HG03442 (cell line): Measurements from ENCODE around the gene MIA2.
A peak's percentile ranks its signal among the peaks of the same experiment; 100 is the strongest.
"Not testable (repeated sequence)": the region's sequence is repeated elsewhere in the genome, so short reads cannot be mapped to it uniquely, and the experiment has no call there.

ENCODE experiments used
- ATAC-seq: cut with Tn5 transposase; IDR thresholded peaks from one replicate; pipeline ENCODE4 v1.9.1; 2021; ENCODE audit warnings: mild to moderate bottlenecking, moderate library complexity; ENCODE audit not compliant: unreplicated experiment

MIA2 gene

DNA sequence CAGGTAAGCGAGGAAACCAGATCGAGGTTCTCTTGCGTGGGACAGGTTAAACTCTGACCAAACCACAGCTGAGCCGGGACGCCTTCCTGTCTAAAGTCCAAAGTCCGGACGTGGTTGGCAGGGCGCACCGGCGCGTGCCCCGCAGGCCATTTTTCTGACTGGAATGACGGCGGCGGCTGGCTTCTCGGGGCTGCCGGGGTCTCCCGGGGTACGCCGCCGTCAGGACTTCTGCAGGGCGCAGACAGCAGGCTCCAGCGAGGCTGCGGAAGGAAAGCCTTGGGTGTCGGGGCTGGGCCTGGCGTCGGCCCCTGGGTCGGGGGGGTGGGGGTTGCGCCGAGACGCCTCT is 32.8 kb downstream of the MIA2 start:
- ATAC-seq = peak; percentile 25

DNA sequence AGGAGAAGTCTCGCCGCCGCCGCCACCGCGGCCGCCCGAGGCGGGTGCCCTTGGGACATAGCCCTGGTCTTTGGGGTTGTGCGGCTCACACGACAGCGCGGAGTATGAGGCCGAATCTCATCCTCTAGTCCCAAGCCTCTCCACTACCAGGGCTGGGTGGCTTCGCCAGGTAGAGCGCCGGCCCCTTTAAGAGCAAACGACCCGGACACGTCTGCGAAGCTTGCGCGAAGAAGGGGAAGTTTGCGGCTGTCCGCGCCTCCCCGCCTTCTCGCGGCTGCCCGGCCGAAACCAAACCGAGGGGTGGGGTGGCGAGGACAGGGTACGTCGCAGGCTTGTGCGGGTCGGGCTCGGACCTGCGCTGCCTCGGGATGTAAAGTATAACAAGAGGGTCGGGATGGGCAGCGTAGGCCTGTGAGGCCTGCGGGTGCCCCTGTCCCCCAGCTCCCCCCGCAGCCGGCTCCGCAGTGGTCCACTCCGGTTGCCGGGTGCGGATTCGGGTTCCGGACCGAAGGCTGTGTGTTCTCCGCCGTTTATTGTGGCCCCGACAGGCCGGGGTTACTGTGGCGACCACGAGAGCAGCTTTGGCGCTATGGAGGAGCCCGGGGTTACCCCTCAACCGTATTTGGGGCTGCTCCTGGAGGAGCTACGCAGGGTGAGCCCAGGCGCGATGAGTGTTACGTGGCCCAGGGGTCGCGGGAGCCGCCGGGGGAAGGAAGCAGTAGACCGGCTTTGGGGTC is 33.3 kb downstream of the MIA2 start:
- ATAC-seq = peak; percentile 85

DNA sequence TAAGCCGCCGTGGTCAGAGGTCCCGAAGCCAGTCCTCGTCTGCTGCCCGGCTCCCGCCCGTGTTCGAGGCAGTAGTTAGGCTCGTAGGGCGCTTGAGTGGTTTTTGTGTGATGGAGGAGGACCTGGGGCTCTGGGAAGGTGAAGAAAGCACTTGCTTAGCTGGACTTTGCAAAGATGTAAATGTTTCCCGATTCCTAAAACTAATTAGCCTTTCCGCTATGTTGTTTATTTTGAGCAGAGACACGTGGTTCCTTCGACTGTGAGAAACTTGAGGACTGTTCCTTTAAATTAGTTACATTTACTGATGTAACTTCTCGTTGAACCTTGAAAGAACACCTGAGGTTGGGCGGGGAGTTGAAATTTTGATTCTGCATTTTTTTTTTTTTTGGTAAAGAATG is 33.9 kb downstream of the MIA2 start:
- no peak for ATAC-seq

DNA sequence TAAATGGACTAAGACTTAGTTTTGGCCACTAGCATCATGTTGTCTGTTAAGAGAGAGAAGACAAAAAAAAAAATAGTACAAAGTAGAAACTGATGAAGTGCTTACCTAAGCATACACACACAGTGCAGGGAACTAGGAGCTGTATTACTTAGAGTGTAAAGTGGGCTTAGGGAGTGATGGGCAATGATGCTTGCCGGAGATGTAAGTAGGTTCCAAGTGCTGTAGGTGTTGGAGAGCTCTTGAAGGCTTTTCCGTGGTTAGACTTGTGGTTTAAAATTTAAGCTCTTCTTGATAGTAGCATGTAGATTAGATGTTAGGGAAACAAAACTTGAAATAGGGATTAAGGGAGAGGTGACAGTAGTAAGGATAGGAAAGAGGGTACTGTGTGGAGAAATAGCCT is 34.7 kb downstream of the MIA2 start:
- no peak for ATAC-seq

DNA sequence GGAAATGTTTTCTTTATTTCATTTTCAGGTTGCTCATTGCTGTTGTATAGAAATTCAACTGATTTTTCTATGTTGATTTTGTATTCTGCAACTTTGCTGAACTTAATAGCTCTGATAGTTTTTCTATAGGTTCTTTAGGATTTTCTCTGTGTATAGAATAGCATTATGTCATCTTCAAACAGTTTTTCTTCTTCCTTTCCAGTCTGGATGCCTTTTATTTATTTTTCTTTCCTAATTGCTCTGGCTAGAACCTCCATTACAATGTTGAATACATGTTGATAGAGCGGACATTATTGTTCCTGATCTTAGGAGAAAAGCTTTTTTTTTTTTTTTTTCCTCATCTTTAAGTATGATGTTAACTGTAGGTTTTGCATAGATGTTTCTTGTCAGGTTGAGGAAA is 39.2 kb downstream of the MIA2 start:
- no peak for ATAC-seq

DNA sequence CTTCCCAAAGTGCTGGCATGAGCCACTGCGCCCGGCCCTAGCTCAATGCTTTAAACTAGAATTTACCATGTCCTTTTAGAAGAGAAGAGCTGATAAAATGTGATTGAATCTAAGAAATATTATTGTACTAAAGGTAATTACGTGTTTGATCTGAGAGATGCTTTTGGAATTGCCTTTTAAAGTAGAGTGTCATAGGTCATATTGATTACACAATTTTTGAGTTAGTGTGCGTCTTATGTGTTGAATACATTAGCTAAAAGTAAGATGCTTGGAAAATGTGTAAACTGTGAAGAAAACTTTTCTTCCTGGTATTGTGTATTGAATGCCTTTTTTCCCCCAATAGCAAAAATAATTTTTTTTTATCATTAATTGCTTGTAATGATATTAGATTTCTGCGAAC is 41.7 kb downstream of the MIA2 start:
- ATAC-seq = no peak

DNA sequence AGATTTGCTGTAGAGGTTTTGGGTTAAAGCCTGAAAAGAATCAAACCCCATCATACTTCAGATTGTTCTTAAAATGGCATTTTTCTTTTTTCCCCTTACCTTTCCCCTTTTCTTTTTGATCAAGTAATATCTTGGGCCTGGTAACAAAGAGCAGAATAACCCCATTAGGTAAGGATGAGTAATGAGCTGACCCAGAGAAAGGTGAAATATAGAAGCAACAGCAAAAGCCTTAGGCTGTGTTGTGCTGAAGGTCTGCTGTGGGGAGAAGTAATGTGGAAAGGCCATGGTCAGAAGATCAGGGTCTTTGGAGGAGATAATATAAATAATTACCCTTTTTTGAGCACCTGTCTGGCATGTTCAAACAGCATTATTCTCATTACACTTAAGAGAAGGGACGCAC is 42.3 kb downstream of the MIA2 start:
- no peak for ATAC-seq

DNA sequence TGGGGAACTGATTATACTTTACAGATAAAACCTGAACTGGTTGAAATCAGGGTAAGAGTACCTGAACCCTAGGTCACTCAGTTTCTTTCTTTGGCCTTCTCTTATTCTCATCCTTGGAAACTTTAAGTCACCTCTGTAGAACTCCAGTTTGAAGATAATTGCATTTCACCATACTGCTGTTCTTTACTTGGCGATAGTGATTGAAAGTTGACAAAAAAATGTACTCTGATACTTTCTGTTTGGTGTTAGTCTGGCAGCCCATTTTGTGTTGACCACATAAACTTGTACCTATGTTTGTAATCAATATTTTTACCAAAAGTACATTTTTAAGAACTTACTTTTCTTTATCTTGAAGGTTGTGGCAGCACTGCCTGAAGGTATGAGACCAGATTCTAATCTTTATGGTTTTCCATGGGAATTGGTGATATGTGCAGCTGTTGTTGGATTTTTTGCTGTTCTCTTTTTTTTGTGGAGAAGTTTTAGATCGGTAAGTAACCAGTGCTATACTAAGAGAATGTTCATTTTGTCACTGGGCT is 42.9 kb downstream of the MIA2 start:
- ATAC-seq = no peak

DNA sequence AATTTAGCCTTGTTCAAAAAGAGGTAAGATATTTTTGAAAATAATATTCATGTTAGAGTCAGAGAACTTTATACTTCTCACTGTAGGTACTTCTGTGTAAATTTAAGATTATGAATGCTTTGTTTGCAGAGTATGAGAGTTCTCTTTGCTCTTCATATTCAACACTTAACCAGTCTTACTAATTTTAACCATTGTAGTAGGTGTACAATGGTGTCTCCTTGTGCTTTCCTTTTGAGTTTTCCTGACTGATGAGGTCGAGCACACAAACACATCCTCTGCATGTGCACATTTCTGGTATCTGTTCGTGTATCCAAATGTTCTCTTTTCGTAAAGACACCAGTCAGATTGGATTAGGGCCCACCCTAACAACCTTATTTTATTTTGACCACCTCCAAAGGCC is 45.8 kb downstream of the MIA2 start:
- ATAC-seq = no peak

DNA sequence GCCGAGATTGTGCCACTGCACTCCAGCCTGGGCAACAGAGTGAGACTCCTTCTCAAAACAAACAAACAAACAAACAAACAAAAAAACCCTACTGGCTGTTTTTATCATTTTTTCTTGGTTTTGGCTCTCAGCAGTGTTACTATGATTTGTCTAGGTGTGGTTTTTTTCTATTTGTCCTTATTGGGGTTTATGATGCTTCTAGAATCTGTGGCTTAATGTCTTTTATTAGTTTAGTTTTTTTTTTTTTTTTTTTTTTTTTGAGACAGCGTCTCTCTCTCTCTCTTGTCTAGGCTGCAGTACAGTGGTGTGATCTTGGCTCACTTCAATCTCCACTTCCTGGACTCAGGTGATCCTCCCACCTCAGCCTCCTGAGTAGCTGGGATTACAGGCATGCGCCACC is 47.0 kb downstream of the MIA2 start:
- ATAC-seq = not testable (repeated sequence)

DNA sequence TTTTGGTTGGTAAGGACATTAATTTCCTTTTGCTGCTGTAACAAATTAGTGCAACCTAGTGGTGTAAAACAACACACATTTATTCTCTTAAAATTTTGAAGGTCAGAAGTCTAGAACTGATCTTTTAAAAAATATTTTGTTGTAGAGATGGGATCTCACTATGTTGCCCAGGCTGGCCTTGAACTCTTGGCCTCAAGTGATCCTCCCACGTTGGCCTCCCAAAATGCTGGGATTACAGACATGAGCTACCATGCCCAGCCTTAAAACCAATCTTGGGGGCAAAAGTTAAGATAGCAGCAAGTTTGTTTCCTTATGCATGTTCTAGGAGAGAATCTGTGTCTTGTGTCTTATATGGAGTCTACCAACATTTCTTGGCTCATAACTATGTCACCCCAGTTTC is 55.8 kb downstream of the MIA2 start:
- no peak for ATAC-seq

DNA sequence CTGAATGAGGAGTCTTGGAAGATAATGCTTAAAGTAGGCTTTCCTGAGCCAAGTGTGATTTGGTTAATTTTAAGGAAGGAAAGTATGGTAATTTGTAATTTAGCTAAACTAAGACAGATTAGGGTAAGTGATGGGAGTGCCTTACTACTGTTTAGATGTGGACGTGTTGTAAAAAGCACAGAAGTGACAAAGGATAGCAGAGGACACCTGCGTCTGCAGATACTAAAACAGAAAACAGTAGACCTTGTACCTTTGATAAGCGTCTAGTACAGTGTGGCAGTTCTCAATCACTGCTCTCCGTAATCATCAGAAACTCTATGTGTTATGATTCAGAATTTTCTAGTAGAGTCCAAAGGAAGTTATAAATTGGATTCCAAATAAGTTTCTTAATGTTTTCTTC is 58.0 kb downstream of the MIA2 start:
- ATAC-seq = no peak

DNA sequence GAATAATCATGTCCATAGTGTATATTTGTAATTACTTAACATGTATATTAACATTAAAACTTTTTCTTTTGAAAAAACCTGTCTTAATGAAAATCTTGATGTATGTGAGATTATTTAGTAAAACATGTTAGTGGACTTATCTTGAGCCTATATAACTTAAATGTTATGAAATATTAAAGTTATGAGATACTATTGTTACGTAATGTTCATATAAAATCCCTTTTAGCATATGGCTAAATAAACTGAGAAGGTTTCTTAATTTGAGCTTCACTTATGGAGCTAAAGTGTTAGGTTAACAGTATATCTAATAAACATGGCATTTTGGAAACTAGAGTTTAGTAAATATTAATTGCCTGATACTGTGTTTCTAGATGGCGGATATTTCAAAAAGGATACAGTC is 59.9 kb downstream of the MIA2 start:
- no peak for ATAC-seq

DNA sequence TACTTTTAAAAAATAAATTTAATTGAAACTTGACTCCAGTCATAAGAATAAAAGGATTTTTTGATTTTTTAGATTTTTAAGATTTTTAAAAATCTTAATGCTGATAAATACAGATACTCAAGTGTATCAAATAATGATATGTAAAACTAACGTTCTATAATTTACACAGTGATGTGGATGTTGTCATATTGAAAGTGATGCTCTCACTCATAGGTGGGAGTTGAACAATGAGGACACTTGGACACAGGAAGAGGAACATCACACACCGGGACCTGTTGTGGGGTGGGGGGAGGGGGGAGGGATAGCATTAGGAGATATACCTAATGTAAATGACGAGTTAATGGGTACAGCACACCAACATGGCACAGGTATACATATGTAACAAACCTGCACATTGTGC is 66.7 kb downstream of the MIA2 start:
- not testable (repeated sequence) for ATAC-seq

DNA sequence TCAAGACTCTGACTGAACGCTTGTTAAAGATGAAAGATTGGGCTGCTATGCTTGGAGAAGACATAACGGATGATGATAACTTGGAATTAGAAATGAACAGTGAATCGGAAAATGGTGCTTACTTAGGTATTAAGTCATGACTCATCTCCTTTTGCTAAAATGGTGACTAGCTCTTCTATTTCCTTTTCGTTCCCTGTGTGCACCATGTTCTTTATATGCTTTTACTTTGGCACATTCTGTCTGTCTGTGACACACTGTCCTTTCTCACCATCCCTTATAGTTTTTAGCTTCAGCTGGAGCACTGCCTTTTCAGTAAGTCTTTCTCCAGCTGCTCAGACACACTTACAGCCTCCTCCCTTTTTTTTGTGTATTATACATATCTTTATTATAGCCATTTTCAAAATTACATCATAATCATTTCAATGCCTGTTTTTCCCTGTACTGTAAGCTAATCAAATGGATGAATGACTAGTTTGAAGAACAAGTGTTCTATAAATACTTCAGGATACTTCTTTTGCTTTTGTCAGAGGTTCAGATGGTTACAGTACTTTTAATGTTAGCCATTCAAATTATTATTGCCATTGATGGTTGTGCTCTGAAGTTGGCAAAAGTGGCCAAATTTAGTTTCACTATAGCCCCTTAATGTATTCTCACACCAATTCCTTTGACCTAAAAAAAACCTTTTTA is 68.6 kb downstream of the MIA2 start:
- no peak for ATAC-seq

DNA sequence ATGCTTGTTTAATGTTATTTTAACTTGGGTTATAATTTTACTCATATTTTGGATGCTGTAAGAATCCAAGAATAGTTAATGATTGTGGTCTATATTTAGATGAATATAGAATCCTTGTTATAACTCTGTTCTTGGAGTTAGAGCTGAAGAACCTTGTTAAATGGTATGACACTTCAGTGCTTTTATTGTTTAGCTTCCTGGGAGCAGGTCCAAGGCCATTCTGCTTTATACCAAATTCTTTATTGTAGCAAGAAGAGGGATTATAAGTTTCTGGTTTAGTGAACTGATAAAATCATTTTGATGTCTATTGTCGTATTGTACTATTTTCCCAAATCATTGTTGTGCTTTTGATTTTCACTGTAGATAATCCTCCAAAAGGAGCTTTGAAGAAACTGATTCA is 69.4 kb downstream of the MIA2 start:
- no peak for ATAC-seq

DNA sequence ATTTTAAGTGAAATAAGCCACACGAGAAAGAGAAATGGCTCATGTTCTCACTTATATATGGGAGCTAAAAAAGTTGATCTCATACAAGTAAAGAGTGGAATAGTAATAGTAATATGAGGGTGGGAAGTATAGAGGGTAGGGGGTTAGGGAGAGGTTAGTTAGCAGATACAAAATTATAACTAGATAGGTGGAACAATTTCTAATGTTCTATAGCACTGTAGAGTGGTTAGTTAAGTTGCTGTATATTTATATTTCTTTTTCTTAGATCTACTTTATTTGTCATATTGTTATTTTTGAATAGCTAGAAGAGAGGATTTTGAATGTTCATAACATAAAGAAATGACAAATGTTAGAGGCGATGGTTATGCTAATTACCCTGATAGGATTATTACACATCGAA is 74.1 kb downstream of the MIA2 start:
- ATAC-seq = no peak

DNA sequence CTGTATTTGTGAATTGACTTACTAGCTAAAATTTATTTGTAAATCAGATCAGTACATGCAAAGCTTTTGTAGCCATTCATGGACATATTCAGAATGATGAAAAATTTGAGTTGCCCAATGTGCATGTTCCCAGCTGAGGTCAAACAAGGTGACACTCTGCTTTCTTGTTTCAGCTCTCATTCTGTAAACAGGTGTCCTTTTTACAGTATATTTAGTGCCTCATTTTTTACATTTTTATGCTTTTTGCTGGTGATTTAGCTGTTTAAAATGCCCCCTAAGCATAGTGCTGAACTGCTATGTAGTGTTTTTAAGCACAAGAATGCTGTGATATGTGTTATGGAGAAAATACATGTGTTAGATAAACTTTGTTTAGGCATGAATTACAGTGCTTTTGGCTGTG is 76.3 kb downstream of the MIA2 start:
- ATAC-seq = no peak

DNA sequence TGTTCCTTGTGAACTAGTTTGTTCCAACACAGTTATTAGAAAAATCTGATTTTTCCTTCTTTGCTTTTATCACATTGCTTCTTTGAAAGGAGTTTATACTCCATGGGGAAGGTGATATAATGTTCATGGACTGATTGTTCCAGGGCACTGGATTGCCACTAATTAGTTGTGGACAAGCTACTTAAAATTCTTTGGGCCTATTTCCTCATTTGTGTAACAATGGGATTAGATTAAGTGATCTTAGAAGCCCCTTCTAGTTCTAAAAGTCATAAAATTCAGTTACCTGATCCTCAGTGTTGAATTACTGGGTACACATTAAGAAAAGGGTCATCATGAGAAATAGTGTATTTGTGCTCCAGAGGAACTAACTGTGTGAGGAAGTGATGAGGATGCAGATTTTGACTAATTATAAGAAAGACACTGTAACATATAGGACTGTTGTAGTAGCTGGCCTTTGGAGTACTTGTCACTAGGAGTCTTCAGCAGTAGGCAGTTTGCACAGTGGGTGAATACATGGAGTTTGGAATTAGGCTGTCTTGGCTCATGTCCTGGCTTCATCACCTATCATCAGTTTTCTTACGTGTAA is 82.2 kb downstream of the MIA2 start:
- no peak for ATAC-seq

DNA sequence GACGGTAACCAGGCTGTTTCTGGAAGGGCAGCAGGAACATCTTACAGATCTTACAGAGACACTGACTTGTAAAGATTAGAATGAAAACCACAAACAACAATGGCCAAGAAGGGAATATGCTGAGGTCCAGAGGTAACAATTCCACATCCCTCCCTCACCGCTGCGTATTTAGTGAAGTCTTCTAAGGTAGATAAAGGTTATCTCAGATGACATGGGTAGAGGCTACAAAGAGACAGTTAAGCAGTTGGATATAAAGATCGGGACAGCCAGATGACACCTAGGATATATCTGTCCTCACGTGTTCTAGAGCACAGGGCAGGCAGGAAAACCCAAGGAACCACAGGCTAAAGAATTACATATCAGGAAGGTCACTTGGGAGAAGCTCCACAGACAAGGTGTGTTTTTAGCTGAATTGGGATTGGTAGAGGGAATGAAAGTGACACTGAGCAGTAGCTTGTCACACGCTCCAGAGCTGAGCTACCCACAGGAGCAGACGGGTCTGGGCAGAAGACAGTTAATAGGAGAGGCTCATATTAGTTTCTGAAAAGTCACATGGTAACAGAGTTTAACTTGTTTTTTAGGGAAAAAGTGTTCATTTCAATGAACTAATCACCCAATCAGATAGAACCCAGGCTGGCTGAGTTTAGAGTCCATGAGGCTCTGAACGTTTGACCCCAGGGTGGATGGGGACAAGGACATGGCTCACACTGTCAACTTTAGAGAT is 83.3 kb downstream of the MIA2 start:
- no peak for ATAC-seq

DNA sequence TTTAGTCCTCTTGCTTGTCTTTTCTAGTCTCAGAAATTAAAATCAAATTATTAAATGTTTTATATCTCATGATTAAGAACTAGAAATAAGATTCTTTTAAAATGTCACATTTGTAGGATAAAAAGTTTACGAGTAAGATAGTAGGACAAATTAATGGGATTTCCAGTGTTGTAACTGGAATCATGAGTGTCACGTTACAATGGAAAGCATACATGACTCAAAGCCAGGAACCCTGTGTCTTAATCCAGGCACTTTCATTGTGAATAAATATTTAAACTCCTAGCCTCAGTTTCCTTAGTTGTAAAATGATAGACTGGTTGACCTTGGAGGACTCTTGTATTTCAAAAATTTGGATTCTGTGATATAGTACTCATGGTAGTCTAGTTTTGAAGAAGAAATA is 84.9 kb downstream of the MIA2 start:
- ATAC-seq = no peak

DNA sequence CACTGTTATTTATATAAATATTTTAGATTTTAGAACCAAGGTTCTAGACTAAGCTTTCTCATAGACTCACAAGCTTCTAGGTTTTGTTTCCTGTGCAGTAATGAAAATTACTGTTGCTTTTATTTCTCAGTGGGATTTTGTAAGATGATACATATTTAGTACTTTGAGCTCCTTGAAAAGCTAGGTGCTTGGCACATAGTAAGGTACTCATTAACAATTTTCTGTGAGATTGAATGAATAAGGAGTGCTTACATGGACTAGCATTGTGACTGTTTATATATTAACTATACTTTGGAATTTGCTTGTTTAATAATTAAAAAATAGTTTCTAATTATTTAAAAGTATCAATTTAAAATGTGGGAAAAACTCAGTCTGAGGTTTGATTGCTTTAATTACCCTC is 85.7 kb downstream of the MIA2 start:
- ATAC-seq = no peak
